Activated CD4-positive, alpha-beta T cell treated with anti-CD3 and anti-CD28 coated beads, Interleukin-2, amount 10 ng/mL, durations not matched to agents 7 days and 5 days (primary cell): ENCODE data around the gene MAP7D2. TPM values are rescaled to one million over a fixed set of nuclear protein-coding genes. Genes with fewer than 3 reads are reported as not detected.
"Not testable (repeated sequence)": the region's sequence is repeated elsewhere in the genome, so short reads cannot be mapped to it uniquely, and the experiment has no call there.

Experiments
- CTCF ChIA-PET: fragments of 350-600 bp; sonication (Branson Sonifier 250); formaldehyde crosslinking; loops from one replicate; lab custom pipeline; 2021; ENCODE audit warnings: antibody characterized with exemption; lab: Charles Lee
- POLR2A ChIA-PET: fragments of 350-600 bp; sonication (Branson Sonifier 250); formaldehyde crosslinking; loops from one replicate; lab custom pipeline; 2021; ENCODE audit warnings: antibody characterized with exemption; lab: Charles Lee
- DNase-seq: peaks from one replicate; pipeline ENCODE4 v3.0.0-alpha.2; 2020
- H3K27ac Mint-ChIP-seq: one replicate; pipeline ENCODE4 v1.8.0; 2021; ENCODE audit warnings: mild to moderate bottlenecking, moderate library complexity, mixed read lengths
- H3K27me3 Mint-ChIP-seq: one replicate; pipeline ENCODE4 v1.8.0; 2021; ENCODE audit warnings: mixed read lengths
- H3K36me3 Mint-ChIP-seq: one replicate; pipeline ENCODE4 v1.8.0; 2021; ENCODE audit warnings: low read depth, mixed read lengths
- H3K4me1 Mint-ChIP-seq: one replicate; pipeline ENCODE4 v1.8.0; 2021; ENCODE audit warnings: mixed read lengths
- H3K4me3 Mint-ChIP-seq: one replicate; pipeline ENCODE4 v1.8.0; 2021; ENCODE audit warnings: mild to moderate bottlenecking, moderate library complexity, mixed read lengths
- H3K9me3 Mint-ChIP-seq: one replicate; pipeline ENCODE4 v1.8.0; 2021; ENCODE audit warnings: mixed read lengths
- total RNA-seq, 2 experiments: library from RNA; stranded (reverse); gene quantifications; one replicate each; pipeline ENCODE4 v1.2.3, GENCODE V29; 2021

Gene MAP7D2
- total RNA-seq, 2 experiments from 2014 or later, result 0.12 to 0.21 TPM

GRCh38 chrX:20135944-20136343, 19.2 kb upstream of the MAP7D2 start:
- ChIA-PET POLR2A (no interaction called here), CTCF (no interaction called here)
- peaks cover 32% of the 10 kb centered on the region for H3K4me1 Mint-ChIP-seq
- H3K27me3 Mint-ChIP-seq, result no peaks in the 10 kb centered on the region
- H3K4me3 Mint-ChIP-seq, result no peak overlapping the region
- no peak for DNase-seq
- H3K27ac Mint-ChIP-seq, result no peak overlapping the region
- H3K9me3 Mint-ChIP-seq, result no peaks in the 10 kb centered on the region
- H3K36me3 Mint-ChIP-seq, result peaks cover 31% of the 10 kb centered on the region

- no peak for DNase-seq
- H3K27me3 Mint-ChIP-seq, result no peaks in the 10 kb centered on the region
- H3K4me1 Mint-ChIP-seq, result peaks cover 18% of the 10 kb centered on the region
- no peak overlapping the region for H3K27ac Mint-ChIP-seq
- POLR2A ChIA-PET, result no interaction called here
- H3K36me3 Mint-ChIP-seq, result peaks cover 25% of the 10 kb centered on the region
- CTCF ChIA-PET, result no interaction called here
- H3K4me3 Mint-ChIP-seq, result no peak overlapping the region
- no peaks in the 10 kb centered on the region for H3K9me3 Mint-ChIP-seq
These were observed 16.0 kb upstream of the MAP7D2 start for GRCh38 chrX:20132666-20133065.

- Mint-ChIP-seq H3K27me3 (no peaks in the 10 kb centered on the region), H3K4me3 (no peak overlapping the region), H3K36me3 (peaks cover 16% of the 10 kb centered on the region), H3K4me1 (peaks cover 2% of the 10 kb centered on the region), H3K9me3 (no peaks in the 10 kb centered on the region), H3K27ac (no peak overlapping the region)
- DNase-seq, result no peak
- ChIA-PET CTCF (no interaction called here), POLR2A (no interaction called here)
These were observed 13.7 kb upstream of the MAP7D2 start for GRCh38 chrX:20130357-20130756.

- Mint-ChIP-seq H3K27ac (no peak overlapping the region), H3K36me3 (peaks cover 16% of the 10 kb centered on the region), H3K27me3 (no peaks in the 10 kb centered on the region), H3K4me1 (peaks cover 2% of the 10 kb centered on the region), H3K4me3 (no peak overlapping the region), H3K9me3 (no peaks in the 10 kb centered on the region)
- DNase-seq, result no peak
- ChIA-PET POLR2A (no interaction called here), CTCF (interaction anchor here (0.6 kb wide), 1 partner anchor 15 kb away, joined by 4 read pairs; no protein-coding TSS in a partner anchor)
These were observed 12.8 kb upstream of the MAP7D2 start for GRCh38 chrX:20129547-20129946.

- no peaks in the 10 kb centered on the region for H3K9me3 Mint-ChIP-seq
- H3K36me3 Mint-ChIP-seq, result peaks cover 14% of the 10 kb centered on the region
- no peak for DNase-seq
- H3K4me3 Mint-ChIP-seq, result no peak overlapping the region
- peaks cover 2% of the 10 kb centered on the region for H3K4me1 Mint-ChIP-seq
- POLR2A ChIA-PET, result no interaction called here
- CTCF ChIA-PET, result no interaction called here
- no peak overlapping the region for H3K27ac Mint-ChIP-seq
- H3K27me3 Mint-ChIP-seq, result no peaks in the 10 kb centered on the region
These were observed 12.0 kb upstream of the MAP7D2 start for GRCh38 chrX:20128670-20129069.

GRCh38 chrX:20127440-20127839, 10.7 kb upstream of the MAP7D2 start:
- H3K4me1 Mint-ChIP-seq, H3K4me3 Mint-ChIP-seq, H3K9me3 Mint-ChIP-seq, H3K27me3 Mint-ChIP-seq, CTCF ChIA-PET, POLR2A ChIA-PET, H3K36me3 Mint-ChIP-seq, H3K27ac Mint-ChIP-seq, DNase-seq: not testable (repeated sequence)

GRCh38 chrX:20126833-20127232, 10.1 kb upstream of the MAP7D2 start:
- POLR2A ChIA-PET, CTCF ChIA-PET, DNase-seq, H3K36me3 Mint-ChIP-seq, H3K4me3 Mint-ChIP-seq, H3K4me1 Mint-ChIP-seq, H3K27me3 Mint-ChIP-seq, H3K27ac Mint-ChIP-seq, H3K9me3 Mint-ChIP-seq: not testable (repeated sequence)

GRCh38 chrX:20124964-20125363, 8.3 kb upstream of the MAP7D2 start:
- H3K4me3 Mint-ChIP-seq, result no peak overlapping the region

GRCh38 chrX:20118065-20118824, 1.5 kb upstream of the MAP7D2 start:
- POLR2A ChIA-PET, result no interaction called here
- Mint-ChIP-seq H3K9me3 (no peaks in the 10 kb centered on the region), H3K4me1 (peaks cover 13% of the 10 kb centered on the region), H3K27ac (no peak overlapping the region), H3K4me3 (no peak overlapping the region), H3K36me3 (no peaks in the 10 kb centered on the region), H3K27me3 (peaks cover 17% of the 10 kb centered on the region)
- CTCF ChIA-PET, result no interaction called here
- DNase-seq, result no peak

More at GRCh38 chrX:20124964-20125363, 8.3 kb upstream of the MAP7D2 start:
- H3K27ac Mint-ChIP-seq, result no peak overlapping the region
- DNase-seq, result no peak
- H3K4me1 Mint-ChIP-seq, result no peaks in the 10 kb centered on the region
- H3K36me3 Mint-ChIP-seq, result peaks cover 5% of the 10 kb centered on the region
- ChIA-PET POLR2A (no interaction called here), CTCF (no interaction called here)
- no peaks in the 10 kb centered on the region for H3K27me3 Mint-ChIP-seq
- H3K9me3 Mint-ChIP-seq, result no peaks in the 10 kb centered on the region

- no peak overlapping the region for H3K27ac Mint-ChIP-seq
- peaks cover 17% of the 10 kb centered on the region for H3K27me3 Mint-ChIP-seq
- no peaks in the 10 kb centered on the region for H3K36me3 Mint-ChIP-seq
- ChIA-PET CTCF (no interaction called here), POLR2A (no interaction called here)
- H3K4me1 Mint-ChIP-seq, result peaks cover 13% of the 10 kb centered on the region
- H3K4me3 Mint-ChIP-seq, result no peak overlapping the region
- DNase-seq, result no peak
- H3K9me3 Mint-ChIP-seq, result no peaks in the 10 kb centered on the region
These were observed 575 bp downstream of the MAP7D2 start for GRCh38 chrX:20116087-20116576.

GRCh38 chrX:20112022-20112774, 4.5 kb downstream of the MAP7D2 start:
- Mint-ChIP-seq H3K36me3 (no peaks in the 10 kb centered on the region), H3K27ac (no peak overlapping the region), H3K27me3 (peaks cover 14% of the 10 kb centered on the region), H3K4me1 (peaks cover 13% of the 10 kb centered on the region), H3K9me3 (no peaks in the 10 kb centered on the region), H3K4me3 (no peak overlapping the region)
- no peak for DNase-seq
- CTCF ChIA-PET, result interaction anchor here (0.7 kb wide), 1 partner anchor 100 kb away, joined by 3 read pairs; no protein-coding TSS in a partner anchor
- POLR2A ChIA-PET, result no interaction called here

- ChIA-PET POLR2A (no interaction called here), CTCF (no interaction called here)
- no peaks in the 10 kb centered on the region for H3K9me3 Mint-ChIP-seq
- peaks cover 12% of the 10 kb centered on the region for H3K4me1 Mint-ChIP-seq
- peaks cover 13% of the 10 kb centered on the region for H3K27me3 Mint-ChIP-seq
- no peak for DNase-seq
- no peak overlapping the region for H3K27ac Mint-ChIP-seq
- H3K4me3 Mint-ChIP-seq, result no peak overlapping the region
- no peaks in the 10 kb centered on the region for H3K36me3 Mint-ChIP-seq
These were observed 5.4 kb downstream of the MAP7D2 start for GRCh38 chrX:20111271-20111670.

- POLR2A ChIA-PET, result no interaction called here
- H3K9me3 Mint-ChIP-seq, result no peaks in the 10 kb centered on the region
- no peak overlapping the region for H3K4me3 Mint-ChIP-seq
These were observed 14.6 kb downstream of the MAP7D2 start for GRCh38 chrX:20101934-20102581.

More at GRCh38 chrX:20101934-20102581, 14.6 kb downstream of the MAP7D2 start:
- CTCF ChIA-PET, result interaction anchor here (0.7 kb wide), 1 partner anchor 197 kb away, joined by 3 read pairs; no protein-coding TSS in a partner anchor
- no peaks in the 10 kb centered on the region for H3K27me3 Mint-ChIP-seq
- no peaks in the 10 kb centered on the region for H3K36me3 Mint-ChIP-seq
- H3K4me1 Mint-ChIP-seq, result no peaks in the 10 kb centered on the region
- no peak for DNase-seq
- no peak overlapping the region for H3K27ac Mint-ChIP-seq
